Measurements from ENCODE around the gene TTL.

The TTL gene

DNA sequence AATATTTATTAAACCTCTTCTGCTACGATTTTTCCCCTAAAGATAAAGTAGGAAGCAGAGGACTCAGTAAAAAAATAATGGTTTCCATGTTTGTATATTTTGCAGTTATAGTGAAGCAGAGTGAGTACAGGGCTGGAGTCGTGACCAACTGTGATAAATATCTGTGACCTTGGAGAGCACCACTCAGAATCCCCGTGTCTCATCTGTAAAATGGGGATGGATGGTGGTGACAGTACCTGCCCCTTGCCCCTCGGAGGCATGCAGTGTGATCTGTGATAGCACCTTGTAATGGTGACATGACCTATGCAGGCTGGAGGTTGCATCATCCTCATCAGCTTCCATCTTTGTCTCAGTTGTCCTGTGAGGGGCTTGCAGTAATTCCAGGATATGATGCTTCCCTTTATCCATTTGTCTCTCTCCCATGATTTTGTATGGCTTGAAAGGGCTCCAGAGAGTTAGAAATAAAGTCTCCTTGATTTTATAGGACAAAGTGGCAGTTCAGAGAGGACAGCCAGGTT is 5.5 kb downstream of the TTL start:
- Histone ChIP-seq H3K4me1 (ENCODE audit: control insufficient read depth, insufficient read depth, low read depth, low read length) (peaks cover 2% of the 10 kb centered on the region), H2AK5ac (ENCODE audit: low read length, severe bottlenecking) (no peak overlapping the region), H4K91ac (ENCODE audit: low read length) (no peak overlapping the region), H3K9me3 (ENCODE audit: control insufficient read depth, low read length) (no peaks in the 10 kb centered on the region), H2BK5ac (ENCODE audit: low read depth, low read length, poor library complexity, severe bottlenecking) (no peak overlapping the region), H3K27me3 (ENCODE audit: control insufficient read depth in 1 of 2, insufficient read depth in 1 of 2, low read length in 2 of 2) (no peaks in the 10 kb centered on the region), H3K4ac (ENCODE audit: low read depth in 1 of 2, low read length in 2 of 2) (no peak overlapping the region), H3K4me2 (ENCODE audit: low read length, poor library complexity, severe bottlenecking) (no peak overlapping the region), H3K23ac (ENCODE audit: low read length in 2 of 2) (no peak overlapping the region), H3K36me3 (ENCODE audit: control insufficient read depth in 1 of 2, insufficient read depth in 2 of 2, low read depth in 1 of 2, low read length in 2 of 2) (peaks cover 15 to 27% of the 10 kb centered on the region in 2 experiments), H2BK12ac (ENCODE audit: low read length in 2 of 2) (no peak overlapping the region), H3K9ac (ENCODE audit: low read length) (no peak overlapping the region), H3K79me1 (replicated peaks; ENCODE audit: low read length, poor library complexity, severe bottlenecking) (peaks cover 21% of the 10 kb centered on the region), H2BK120ac (ENCODE audit: low read depth, low read length) (no peak overlapping the region), H2AFZ (ENCODE audit: low read depth, low read length) (no peak overlapping the region), H2BK15ac (ENCODE audit: low read depth, poor library complexity, severe bottlenecking) (no peak overlapping the region), H3K27ac (ENCODE audit: low read length, poor library complexity, severe bottlenecking) (no peak overlapping the region), H3K14ac (ENCODE audit: low read length in 2 of 2) (no peak overlapping the region), H3K4me3 (ENCODE audit: insufficient read depth in 1 of 2, low read depth in 1 of 2, low read length in 2 of 2) (no peak overlapping the region), H4K8ac (ENCODE audit: low read length) (no peak overlapping the region), H3K18ac (ENCODE audit: low read depth in 1 of 2, low read length in 2 of 2) (no peak overlapping the region)
- DNase-seq: no peak
- WGBS: 94% methylated on average over 4 of the region's 4 CpGs

DNA sequence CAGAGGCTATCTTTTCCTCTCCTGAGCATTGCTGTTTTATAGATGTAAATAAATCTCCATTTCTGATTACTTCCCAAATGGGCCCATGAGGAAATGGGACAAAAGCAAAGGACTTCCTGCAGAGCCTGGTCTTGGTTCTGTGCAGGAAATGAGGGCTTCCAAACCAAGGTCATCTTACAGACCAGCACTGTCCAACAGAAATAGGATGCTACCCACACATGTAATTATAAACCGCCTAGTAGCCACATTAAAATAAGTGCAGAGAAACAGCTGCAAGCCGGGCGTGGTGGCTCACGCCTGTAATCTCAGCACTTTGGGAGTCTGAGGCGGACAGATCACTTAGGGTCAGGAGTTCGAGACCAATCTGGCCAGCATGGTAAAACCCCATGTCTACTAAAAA is 6.2 kb downstream of the TTL start:
- no peak overlapping the region for H2BK15ac ChIP-seq (ENCODE audit: low read depth, poor library complexity, severe bottlenecking)
- no peak overlapping the region for H2AK5ac ChIP-seq (ENCODE audit: low read length, severe bottlenecking)
- no peak overlapping the region for H3K9ac ChIP-seq (ENCODE audit: low read length)
- H3K4me1 ChIP-seq (ENCODE audit: control insufficient read depth, insufficient read depth, low read depth, low read length): peaks cover 2% of the 10 kb centered on the region
- H3K14ac ChIP-seq (ENCODE audit: low read length in 2 of 2): no peak overlapping the region
- H3K4ac ChIP-seq (ENCODE audit: low read depth in 1 of 2, low read length in 2 of 2): no peak overlapping the region
- H2BK12ac ChIP-seq (ENCODE audit: low read length in 2 of 2): no peak overlapping the region
- no peak overlapping the region for H2BK5ac ChIP-seq (ENCODE audit: low read depth, low read length, poor library complexity, severe bottlenecking)
- H3K9me3 ChIP-seq (ENCODE audit: control insufficient read depth, low read length): no peaks in the 10 kb centered on the region
- H3K27me3 ChIP-seq (ENCODE audit: control insufficient read depth in 1 of 2, insufficient read depth in 1 of 2, low read length in 2 of 2): no peaks in the 10 kb centered on the region
- WGBS: 92% methylated on average over 4 of the region's 6 CpGs
- no peak overlapping the region for H4K91ac ChIP-seq (ENCODE audit: low read length)
- no peak for DNase-seq
- no peak overlapping the region for H3K23ac ChIP-seq (ENCODE audit: low read length in 2 of 2)
- no peak overlapping the region for H4K8ac ChIP-seq (ENCODE audit: low read length)
- no peak overlapping the region for H3K4me2 ChIP-seq (ENCODE audit: low read length, poor library complexity, severe bottlenecking)
- H3K79me1 ChIP-seq (replicated peaks; ENCODE audit: low read length, poor library complexity, severe bottlenecking): peaks cover 23% of the 10 kb centered on the region
- no peak overlapping the region for H3K4me3 ChIP-seq (ENCODE audit: insufficient read depth in 1 of 2, low read depth in 1 of 2, low read length in 2 of 2)
- no peak overlapping the region for H2BK120ac ChIP-seq (ENCODE audit: low read depth, low read length)
- H3K18ac ChIP-seq (ENCODE audit: low read depth in 1 of 2, low read length in 2 of 2): no peak overlapping the region
- H3K36me3 ChIP-seq (ENCODE audit: control insufficient read depth in 1 of 2, insufficient read depth in 2 of 2, low read depth in 1 of 2, low read length in 2 of 2): peaks cover 15 to 27% of the 10 kb centered on the region in 2 experiments
- H2AFZ ChIP-seq (ENCODE audit: low read depth, low read length): no peak overlapping the region
- no peak overlapping the region for H3K27ac ChIP-seq (ENCODE audit: low read length, poor library complexity, severe bottlenecking)

DNA sequence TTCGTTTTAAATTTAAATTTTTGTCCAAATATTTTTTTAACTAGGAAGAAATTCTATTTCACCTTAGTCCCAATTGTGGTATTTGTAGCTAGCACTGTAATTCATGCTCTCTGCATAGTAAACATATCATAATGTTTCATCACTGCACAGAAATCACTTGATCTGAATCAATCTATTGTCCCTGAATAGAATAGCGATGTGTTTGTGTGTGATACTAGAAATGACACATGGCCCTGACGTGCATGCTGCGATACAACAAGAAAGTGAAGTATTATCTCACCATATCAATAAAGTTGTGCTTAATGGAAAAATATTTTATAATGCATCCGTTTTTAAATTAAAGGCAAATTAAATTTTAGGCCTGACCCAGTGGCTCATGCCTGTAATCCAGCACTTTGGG is 10.0 kb downstream of the TTL start:
- Histone ChIP-seq H2AFZ (ENCODE audit: low read depth, low read length) (no peak overlapping the region), H3K4me2 (ENCODE audit: low read length, poor library complexity, severe bottlenecking) (no peak overlapping the region), H3K27me3 (ENCODE audit: control insufficient read depth in 1 of 2, insufficient read depth in 1 of 2, low read length in 2 of 2) (no peaks in the 10 kb centered on the region), H3K4me3 (ENCODE audit: insufficient read depth in 1 of 2, low read depth in 1 of 2, low read length in 2 of 2) (no peak overlapping the region), H2BK12ac (ENCODE audit: low read length in 2 of 2) (no peak overlapping the region), H4K91ac (ENCODE audit: low read length) (no peak overlapping the region), H3K9me3 (ENCODE audit: control insufficient read depth, low read length) (no peaks in the 10 kb centered on the region), H2BK5ac (ENCODE audit: low read depth, low read length, poor library complexity, severe bottlenecking) (peak overlapping the region; percentile 19), H3K23ac (ENCODE audit: low read length in 2 of 2) (no peak overlapping the region), H3K36me3 (ENCODE audit: control insufficient read depth in 1 of 2, insufficient read depth in 2 of 2, low read depth in 1 of 2, low read length in 2 of 2) (peaks cover 12 to 30% of the 10 kb centered on the region in 2 experiments), H4K8ac (ENCODE audit: low read length) (no peak overlapping the region), H2AK5ac (ENCODE audit: low read length, severe bottlenecking) (no peak overlapping the region), H3K79me1 (replicated peaks; ENCODE audit: low read length, poor library complexity, severe bottlenecking) (peaks cover 19% of the 10 kb centered on the region), H3K4me1 (ENCODE audit: control insufficient read depth, insufficient read depth, low read depth, low read length) (peaks cover 2% of the 10 kb centered on the region), H2BK120ac (ENCODE audit: low read depth, low read length) (no peak overlapping the region), H3K27ac (ENCODE audit: low read length, poor library complexity, severe bottlenecking) (no peak overlapping the region), H3K18ac (ENCODE audit: low read depth in 1 of 2, low read length in 2 of 2) (no peak overlapping the region), H3K14ac (ENCODE audit: low read length in 2 of 2) (no peak overlapping the region), H3K9ac (ENCODE audit: low read length) (no peak overlapping the region), H2BK15ac (ENCODE audit: low read depth, poor library complexity, severe bottlenecking) (no peak overlapping the region), H3K4ac (ENCODE audit: low read depth in 1 of 2, low read length in 2 of 2) (no peak overlapping the region)
- WGBS: 100% methylated on average over 2 of the region's 5 CpGs
- no peak for DNase-seq

DNA sequence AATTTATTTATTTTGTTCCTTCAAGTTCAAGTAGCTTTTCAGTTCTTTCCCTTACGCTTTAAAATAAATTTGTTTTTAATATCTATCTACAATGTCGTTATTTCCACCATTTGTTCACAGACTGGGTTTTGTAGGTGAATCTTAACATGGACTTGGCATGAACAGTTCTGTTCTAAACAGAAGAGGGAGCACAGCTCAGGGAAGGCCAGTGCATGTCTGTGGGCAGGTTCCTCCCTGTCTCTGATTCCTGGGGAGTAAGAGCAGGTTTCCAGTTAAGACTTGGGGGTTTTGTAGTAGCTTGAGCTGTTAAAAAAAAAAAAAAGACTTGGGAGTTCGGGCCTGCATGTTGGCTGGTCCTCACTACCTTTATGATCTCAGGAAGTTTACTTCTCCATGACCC is 11.1 kb downstream of the TTL start:
- no peaks in the 10 kb centered on the region for H3K27me3 ChIP-seq (ENCODE audit: control insufficient read depth in 1 of 2, insufficient read depth in 1 of 2, low read length in 2 of 2)
- H4K8ac ChIP-seq (ENCODE audit: low read length): no peak overlapping the region
- H3K9me3 ChIP-seq (ENCODE audit: control insufficient read depth, low read length): no peaks in the 10 kb centered on the region
- peaks cover 6 to 22% of the 10 kb centered on the region in 2 experiments for H3K36me3 ChIP-seq (ENCODE audit: control insufficient read depth in 1 of 2, insufficient read depth in 2 of 2, low read depth in 1 of 2, low read length in 2 of 2)
- no peak overlapping the region for H2BK120ac ChIP-seq (ENCODE audit: low read depth, low read length)
- H3K79me1 ChIP-seq (replicated peaks; ENCODE audit: low read length, poor library complexity, severe bottlenecking): peaks cover 10% of the 10 kb centered on the region
- no peak overlapping the region for H3K4me3 ChIP-seq (ENCODE audit: insufficient read depth in 1 of 2, low read depth in 1 of 2, low read length in 2 of 2)
- H3K27ac ChIP-seq (ENCODE audit: low read length, poor library complexity, severe bottlenecking): no peak overlapping the region
- H2BK5ac ChIP-seq (ENCODE audit: low read depth, low read length, poor library complexity, severe bottlenecking): no peak overlapping the region
- H3K14ac ChIP-seq (ENCODE audit: low read length in 2 of 2): no peak overlapping the region
- H3K4me1 ChIP-seq (ENCODE audit: control insufficient read depth, insufficient read depth, low read depth, low read length): peaks cover 2% of the 10 kb centered on the region
- H4K91ac ChIP-seq (ENCODE audit: low read length): no peak overlapping the region
- H3K18ac ChIP-seq (ENCODE audit: low read depth in 1 of 2, low read length in 2 of 2): no peak overlapping the region
- H2BK15ac ChIP-seq (ENCODE audit: low read depth, poor library complexity, severe bottlenecking): no peak overlapping the region
- no peak overlapping the region for H3K4me2 ChIP-seq (ENCODE audit: low read length, poor library complexity, severe bottlenecking)
- no peak overlapping the region for H2AFZ ChIP-seq (ENCODE audit: low read depth, low read length)
- DNase-seq: peak; percentile 29
- no peak overlapping the region for H2AK5ac ChIP-seq (ENCODE audit: low read length, severe bottlenecking)
- no peak overlapping the region for H2BK12ac ChIP-seq (ENCODE audit: low read length in 2 of 2)
- no peak overlapping the region for H3K9ac ChIP-seq (ENCODE audit: low read length)
- no peak overlapping the region for H3K4ac ChIP-seq (ENCODE audit: low read depth in 1 of 2, low read length in 2 of 2)
- no peak overlapping the region for H3K23ac ChIP-seq (ENCODE audit: low read length in 2 of 2)
- WGBS: 87% methylated on average over 2 of the region's 3 CpGs

Measured in mesenchymal stem cell (in vitro differentiated cells and primary cell).